Liver (tissue), 9 donors: Measurements from ENCODE around the gene JAZF1. TPM values are rescaled to one million over a fixed set of nuclear protein-coding genes. Genes with fewer than 3 reads are reported as not detected.

Experiments
- DNase-seq: peaks from one replicate; pipeline ENCODE4 v3.0.0-alpha.2; 2017; ENCODE audit warnings: low spot score
- H3K27ac ChIP-seq, 2 donors: one replicate each; pipeline ENCODE4 v1.7.0; 2013; ENCODE audit warnings: inconsistent platforms in 2 of 2, low read length in 2 of 2, control low read depth in 1 of 2, low read depth in 1 of 2, mild to moderate bottlenecking in 1 of 2
- H3K27me3 ChIP-seq, 4 donors: one replicate each; pipeline versions ENCODE4 v1.6.1 to v1.7.0; 2013; ENCODE audit warnings: low read length in 3 of 4, inconsistent platforms in 1 of 4, mild to moderate bottlenecking in 1 of 4, moderate library complexity in 1 of 4; ENCODE audit not compliant: control insufficient read depth in 4 of 4, insufficient read depth in 4 of 4
- H3K36me3 ChIP-seq, 4 donors: one replicate each; pipeline versions ENCODE4 v1.6.1 to v1.7.0; 2013; ENCODE audit warnings: low read length in 3 of 4, mild to moderate bottlenecking in 3 of 4, low read depth in 1 of 4, moderate library complexity in 1 of 4; ENCODE audit not compliant: control insufficient read depth in 4 of 4, insufficient read depth in 3 of 4
- H3K4me1 ChIP-seq, 4 donors: one replicate each; pipeline versions ENCODE4 v1.6.1 to v1.7.0; 2013; ENCODE audit warnings: low read length in 3 of 4, mild to moderate bottlenecking in 3 of 4, moderate library complexity in 1 of 4; ENCODE audit not compliant: control insufficient read depth in 4 of 4, insufficient read depth in 4 of 4
- H3K4me3 ChIP-seq, 3 donors: one replicate each; pipeline versions ENCODE4 v1.6.1 to v1.7.0; 2013; ENCODE audit warnings: low read length in 3 of 3, control low read depth in 1 of 3, low read depth in 1 of 3, mild to moderate bottlenecking in 1 of 3
- H3K9ac ChIP-seq, 2 donors: one replicate each; pipeline ENCODE4 v1.7.0; 2013; ENCODE audit warnings: low read length in 2 of 2, mild to moderate bottlenecking in 2 of 2, moderate library complexity in 2 of 2, control low read depth in 1 of 2, low read depth in 1 of 2
- H3K9me3 ChIP-seq, 4 donors: one replicate each; pipeline versions ENCODE4 v1.6.1 to v1.7.0; 2013; ENCODE audit warnings: low read length in 3 of 4; ENCODE audit not compliant: control insufficient read depth in 4 of 4
- EGR1 ChIP-seq, 2 donors: IDR thresholded peaks; 2 replicates each; pipeline ENCODE4 v1.6.1; 2016 to 2018; ENCODE audit warnings: antibody characterized with exemption in 2 of 2, low read depth in 2 of 2
- FOXA1 ChIP-seq: IDR thresholded peaks from 2 replicates; pipeline ENCODE4 v1.6.1; 2016; ENCODE audit warnings: antibody characterized with exemption
- FOXA2 ChIP-seq: IDR thresholded peaks from 2 replicates; pipeline ENCODE4 v1.6.1; 2016; ENCODE audit warnings: antibody characterized with exemption
- GABPA ChIP-seq, 2 donors: IDR thresholded peaks in 1 of 2; conservative IDR thresholded peaks in 1 of 2; 2 replicates each; pipeline ENCODE4 v1.6.1; 2016; ENCODE audit warnings: antibody characterized with exemption in 2 of 2, mild to moderate bottlenecking in 1 of 2, moderate library complexity in 1 of 2
- HNF4A ChIP-seq, 2 donors: conservative IDR thresholded peaks; 2 replicates each; pipeline ENCODE4 v1.6.1; 2016; ENCODE audit warnings: antibody characterized with exemption in 2 of 2, mild to moderate bottlenecking in 2 of 2
- HNF4G ChIP-seq: IDR thresholded peaks from 2 replicates; pipeline ENCODE4 v1.6.1; 2016; ENCODE audit warnings: antibody characterized with exemption
- JUND ChIP-seq, 2 donors: IDR thresholded peaks; 2 replicates each; pipeline ENCODE4 v1.6.1; 2016; ENCODE audit warnings: antibody characterized with exemption in 2 of 2
- NR2F2 ChIP-seq: IDR thresholded peaks from 2 replicates; pipeline ENCODE4 v1.6.1; 2016; ENCODE audit warnings: antibody characterized with exemption
- RAD21 ChIP-seq, 2 donors: IDR thresholded peaks; 2 replicates each; pipeline ENCODE4 v1.6.1; 2016; ENCODE audit warnings: antibody characterized with exemption in 2 of 2, mild to moderate bottlenecking in 2 of 2
- RXRA ChIP-seq, 2 donors: IDR thresholded peaks; 2 replicates each; pipeline ENCODE4 v1.6.1; 2017 to 2018; ENCODE audit warnings: antibody characterized with exemption in 2 of 2, mild to moderate bottlenecking in 1 of 2
- SP1 ChIP-seq: IDR thresholded peaks from 2 replicates; pipeline ENCODE4 v1.6.1; 2018; ENCODE audit warnings: antibody characterized with exemption, mild to moderate bottlenecking
- TAF1 ChIP-seq: conservative IDR thresholded peaks from 2 replicates; pipeline ENCODE4 v1.6.1; 2016; ENCODE audit warnings: antibody characterized with exemption, mild to moderate bottlenecking
- YY1 ChIP-seq: IDR thresholded peaks from 2 replicates; pipeline ENCODE4 v1.6.1; 2016; ENCODE audit warnings: antibody characterized with exemption, mild to moderate bottlenecking
- WGBS: extraction: QIAGEN DNeasy Blood & Tissue Kit; methylation state at CpG from one replicate; pipeline ENCODE4 v1.1.7; 2013; 5-methylcytosine and 5-hydroxymethylcytosine counted together
- polyA plus RNA-seq, 2 donors: library from polyadenylated mRNA; stranded (reverse) in 1 of 2; unstranded in 1 of 2; fragments of 200-250 nt in 1 of 2; fragments of >200 nt in 1 of 2; fragmentation: Nextera tagmentation in 1 of 2; extraction: Ambion mirVana in 1 of 2; gene quantifications; one replicate each; pipeline versions ENCODE4 v1.2.1 to v1.2.3, GENCODE V29; 2013 to 2015
- total RNA-seq, 2 donors: library from RNA; depleted of rRNA; stranded (reverse); fragments of >200 nt; gene quantifications; one replicate each; pipeline ENCODE4 v1.2.3, GENCODE V29; 2014
- TF ChIP-seq, protein P1 (sequence below): IDR thresholded peaks from 2 replicates; pipeline ENCODE4 v1.6.1; 2016; ENCODE audit warnings: antibody characterized with exemption
- TF ChIP-seq, protein P2 (sequence below): IDR thresholded peaks from 2 replicates; pipeline ENCODE4 v1.6.1; 2016; ENCODE audit warnings: antibody characterized with exemption
- TF ChIP-seq, protein P3 (sequence below): fragments of 150-350 bp; IDR thresholded peaks from 2 replicates; pipeline ENCODE4 v1.5.1; 2017; ENCODE audit warnings: improper control_type of control experiment, low read depth, low read length; ENCODE audit not compliant: missing input control
- TF ChIP-seq, protein P4 (sequence below): IDR thresholded peaks from 2 replicates; pipeline ENCODE4 v1.6.1; 2016; ENCODE audit warnings: antibody characterized with exemption
- TF ChIP-seq, protein P5 (sequence below): IDR thresholded peaks from 2 replicates; pipeline ENCODE4 v1.6.1; 2016; ENCODE audit warnings: antibody characterized with exemption, mild to moderate bottlenecking
- donor health status: healthy.
- donor health status: healthy.
- donor health status: healthy.
- donor health status: healthy.
- donor health status: healthy.

JAZF1 gene
- total and polyA plus RNA-seq, 4 donors = 2.7 to 17.8 (median 4.0) TPM

DNA sequence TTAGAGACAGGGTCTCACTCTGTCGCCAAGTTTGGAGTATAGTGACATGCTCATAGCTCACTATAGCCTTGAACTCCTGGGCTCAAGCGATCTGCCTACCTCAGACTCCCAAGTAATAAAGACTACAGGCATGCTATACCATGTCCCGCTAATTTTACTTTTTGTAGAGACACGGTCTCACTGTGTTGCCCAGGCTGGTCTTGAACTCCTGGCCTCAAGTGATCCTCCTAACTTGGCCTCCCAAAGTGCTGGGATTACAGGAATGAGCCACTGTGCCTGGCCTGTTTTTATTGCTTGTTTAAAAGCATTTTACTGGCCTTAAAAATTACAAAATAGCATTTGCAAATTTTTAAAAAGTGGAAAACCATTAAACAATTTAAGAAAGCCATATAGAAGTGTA is 135.0 kb downstream of the JAZF1 start:
- no peak overlapping the region for H3K9ac ChIP-seq
- no peaks in the 10 kb centered on the region for H3K27me3 ChIP-seq
- WGBS = 98% methylated on average over 4 of the region's 4 CpGs
- H3K36me3 ChIP-seq = no peaks in the 10 kb centered on the region
- no peak for TF ChIP-seq HNF4A (conservative IDR thresholded peaks at IDR 0.05)
- no peak for TF ChIP-seq TAF1
- TF ChIP-seq, protein P1, sequence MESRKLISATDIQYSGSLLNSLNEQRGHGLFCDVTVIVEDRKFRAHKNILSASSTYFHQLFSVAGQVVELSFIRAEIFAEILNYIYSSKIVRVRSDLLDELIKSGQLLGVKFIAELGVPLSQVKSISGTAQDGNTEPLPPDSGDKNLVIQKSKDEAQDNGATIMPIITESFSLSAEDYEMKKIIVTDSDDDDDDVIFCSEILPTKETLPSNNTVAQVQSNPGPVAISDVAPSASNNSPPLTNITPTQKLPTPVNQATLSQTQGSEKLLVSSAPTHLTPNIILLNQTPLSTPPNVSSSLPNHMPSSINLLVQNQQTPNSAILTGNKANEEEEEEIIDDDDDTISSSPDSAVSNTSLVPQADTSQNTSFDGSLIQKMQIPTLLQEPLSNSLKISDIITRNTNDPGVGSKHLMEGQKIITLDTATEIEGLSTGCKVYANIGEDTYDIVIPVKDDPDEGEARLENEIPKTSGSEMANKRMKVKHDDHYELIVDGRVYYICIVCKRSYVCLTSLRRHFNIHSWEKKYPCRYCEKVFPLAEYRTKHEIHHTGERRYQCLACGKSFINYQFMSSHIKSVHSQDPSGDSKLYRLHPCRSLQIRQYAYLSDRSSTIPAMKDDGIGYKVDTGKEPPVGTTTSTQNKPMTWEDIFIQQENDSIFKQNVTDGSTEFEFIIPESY = no peak
- no peak for TF ChIP-seq YY1
- no peak for TF ChIP-seq JUND (IDR thresholded peaks at IDR 0.05)
- TF ChIP-seq SP1 = no peak
- TF ChIP-seq, protein P2, sequence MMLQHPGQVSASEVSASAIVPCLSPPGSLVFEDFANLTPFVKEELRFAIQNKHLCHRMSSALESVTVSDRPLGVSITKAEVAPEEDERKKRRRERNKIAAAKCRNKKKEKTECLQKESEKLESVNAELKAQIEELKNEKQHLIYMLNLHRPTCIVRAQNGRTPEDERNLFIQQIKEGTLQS = no peak
- TF ChIP-seq NR2F2 = no peak
- no peak for TF ChIP-seq RXRA (IDR thresholded peaks at IDR 0.05)
- TF ChIP-seq FOXA2 = no peak
- TF ChIP-seq, protein P3, sequence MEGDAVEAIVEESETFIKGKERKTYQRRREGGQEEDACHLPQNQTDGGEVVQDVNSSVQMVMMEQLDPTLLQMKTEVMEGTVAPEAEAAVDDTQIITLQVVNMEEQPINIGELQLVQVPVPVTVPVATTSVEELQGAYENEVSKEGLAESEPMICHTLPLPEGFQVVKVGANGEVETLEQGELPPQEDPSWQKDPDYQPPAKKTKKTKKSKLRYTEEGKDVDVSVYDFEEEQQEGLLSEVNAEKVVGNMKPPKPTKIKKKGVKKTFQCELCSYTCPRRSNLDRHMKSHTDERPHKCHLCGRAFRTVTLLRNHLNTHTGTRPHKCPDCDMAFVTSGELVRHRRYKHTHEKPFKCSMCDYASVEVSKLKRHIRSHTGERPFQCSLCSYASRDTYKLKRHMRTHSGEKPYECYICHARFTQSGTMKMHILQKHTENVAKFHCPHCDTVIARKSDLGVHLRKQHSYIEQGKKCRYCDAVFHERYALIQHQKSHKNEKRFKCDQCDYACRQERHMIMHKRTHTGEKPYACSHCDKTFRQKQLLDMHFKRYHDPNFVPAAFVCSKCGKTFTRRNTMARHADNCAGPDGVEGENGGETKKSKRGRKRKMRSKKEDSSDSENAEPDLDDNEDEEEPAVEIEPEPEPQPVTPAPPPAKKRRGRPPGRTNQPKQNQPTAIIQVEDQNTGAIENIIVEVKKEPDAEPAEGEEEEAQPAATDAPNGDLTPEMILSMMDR = no peak
- TF ChIP-seq, protein P4, sequence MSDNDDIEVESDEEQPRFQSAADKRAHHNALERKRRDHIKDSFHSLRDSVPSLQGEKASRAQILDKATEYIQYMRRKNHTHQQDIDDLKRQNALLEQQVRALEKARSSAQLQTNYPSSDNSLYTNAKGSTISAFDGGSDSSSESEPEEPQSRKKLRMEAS = no peak
- TF ChIP-seq, protein P5, sequence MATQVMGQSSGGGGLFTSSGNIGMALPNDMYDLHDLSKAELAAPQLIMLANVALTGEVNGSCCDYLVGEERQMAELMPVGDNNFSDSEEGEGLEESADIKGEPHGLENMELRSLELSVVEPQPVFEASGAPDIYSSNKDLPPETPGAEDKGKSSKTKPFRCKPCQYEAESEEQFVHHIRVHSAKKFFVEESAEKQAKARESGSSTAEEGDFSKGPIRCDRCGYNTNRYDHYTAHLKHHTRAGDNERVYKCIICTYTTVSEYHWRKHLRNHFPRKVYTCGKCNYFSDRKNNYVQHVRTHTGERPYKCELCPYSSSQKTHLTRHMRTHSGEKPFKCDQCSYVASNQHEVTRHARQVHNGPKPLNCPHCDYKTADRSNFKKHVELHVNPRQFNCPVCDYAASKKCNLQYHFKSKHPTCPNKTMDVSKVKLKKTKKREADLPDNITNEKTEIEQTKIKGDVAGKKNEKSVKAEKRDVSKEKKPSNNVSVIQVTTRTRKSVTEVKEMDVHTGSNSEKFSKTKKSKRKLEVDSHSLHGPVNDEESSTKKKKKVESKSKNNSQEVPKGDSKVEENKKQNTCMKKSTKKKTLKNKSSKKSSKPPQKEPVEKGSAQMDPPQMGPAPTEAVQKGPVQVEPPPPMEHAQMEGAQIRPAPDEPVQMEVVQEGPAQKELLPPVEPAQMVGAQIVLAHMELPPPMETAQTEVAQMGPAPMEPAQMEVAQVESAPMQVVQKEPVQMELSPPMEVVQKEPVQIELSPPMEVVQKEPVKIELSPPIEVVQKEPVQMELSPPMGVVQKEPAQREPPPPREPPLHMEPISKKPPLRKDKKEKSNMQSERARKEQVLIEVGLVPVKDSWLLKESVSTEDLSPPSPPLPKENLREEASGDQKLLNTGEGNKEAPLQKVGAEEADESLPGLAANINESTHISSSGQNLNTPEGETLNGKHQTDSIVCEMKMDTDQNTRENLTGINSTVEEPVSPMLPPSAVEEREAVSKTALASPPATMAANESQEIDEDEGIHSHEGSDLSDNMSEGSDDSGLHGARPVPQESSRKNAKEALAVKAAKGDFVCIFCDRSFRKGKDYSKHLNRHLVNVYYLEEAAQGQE = no peak
- no peak for TF ChIP-seq GABPA (IDR thresholded peaks at IDR 0.05 in 1 of 2, conservative IDR thresholded peaks at IDR 0.05 in 1 of 2)
- no peak for TF ChIP-seq HNF4G
- TF ChIP-seq EGR1 (IDR thresholded peaks at IDR 0.05; ENCODE audit: low read depth in 2 of 2) = no peak
- TF ChIP-seq RAD21 (IDR thresholded peaks at IDR 0.05) = no peak
- no peak for TF ChIP-seq FOXA1
- no peak for DNase-seq
- H3K27ac ChIP-seq = no peak overlapping the region
- no peaks in the 10 kb centered on the region for H3K9me3 ChIP-seq
- H3K4me1 ChIP-seq = no peaks in the 10 kb centered on the region
- H3K4me3 ChIP-seq = no peak overlapping the region

DNA sequence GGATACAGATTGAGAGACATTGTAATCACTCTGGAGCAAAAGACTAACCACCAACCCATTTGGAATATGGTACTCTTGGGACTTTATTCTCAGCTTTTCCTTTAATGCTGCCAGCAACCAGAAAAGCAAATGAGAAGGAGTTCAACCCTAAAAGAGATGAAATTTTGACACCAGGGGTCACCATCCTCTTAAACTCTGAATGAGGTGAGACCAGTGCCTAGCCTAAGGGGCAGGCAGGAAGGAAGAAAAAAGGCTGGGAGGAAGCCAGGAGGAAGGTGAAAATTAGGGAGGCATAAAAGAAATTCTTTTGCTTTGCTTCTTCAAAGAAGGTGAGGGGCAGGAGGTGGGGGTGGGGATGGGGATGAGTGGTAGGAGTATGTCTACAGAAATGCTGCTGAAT is 135.8 kb downstream of the JAZF1 start:
- Histone ChIP-seq H3K9me3 (no peaks in the 10 kb centered on the region), H3K36me3 (no peaks in the 10 kb centered on the region), H3K27me3 (no peaks in the 10 kb centered on the region), H3K9ac (no peak overlapping the region), H3K4me1 (no peaks in the 10 kb centered on the region), H3K27ac (no peak overlapping the region), H3K4me3 (no peak overlapping the region)
- DNase-seq = no peak
- TF ChIP-seq EGR1 (IDR thresholded peaks at IDR 0.05; ENCODE audit: low read depth in 2 of 2) (no peak), TAF1 (no peak), GABPA (IDR thresholded peaks at IDR 0.05 in 1 of 2, conservative IDR thresholded peaks at IDR 0.05 in 1 of 2) (no peak), NR2F2 (no peak)
- TF ChIP-seq, protein P4 = no peak
- TF ChIP-seq, protein P3 = no peak
